Activated CD8-positive, alpha-beta memory T cell treated with anti-CD3 and anti-CD28 coated beads for 24 hours (primary cell): ENCODE measurements around the gene PRR36.
A peak's percentile ranks its signal among the peaks of the same experiment; 100 is the strongest.
"Not testable (repeated sequence)": the region's sequence is repeated elsewhere in the genome, so short reads cannot be mapped to it uniquely, and the experiment has no call there.

ENCODE experiments used
- DNase-seq: peaks from one replicate; pipeline ENCODE4 v3.0.0-alpha.2; 2020

The PRR36 gene

DNA sequence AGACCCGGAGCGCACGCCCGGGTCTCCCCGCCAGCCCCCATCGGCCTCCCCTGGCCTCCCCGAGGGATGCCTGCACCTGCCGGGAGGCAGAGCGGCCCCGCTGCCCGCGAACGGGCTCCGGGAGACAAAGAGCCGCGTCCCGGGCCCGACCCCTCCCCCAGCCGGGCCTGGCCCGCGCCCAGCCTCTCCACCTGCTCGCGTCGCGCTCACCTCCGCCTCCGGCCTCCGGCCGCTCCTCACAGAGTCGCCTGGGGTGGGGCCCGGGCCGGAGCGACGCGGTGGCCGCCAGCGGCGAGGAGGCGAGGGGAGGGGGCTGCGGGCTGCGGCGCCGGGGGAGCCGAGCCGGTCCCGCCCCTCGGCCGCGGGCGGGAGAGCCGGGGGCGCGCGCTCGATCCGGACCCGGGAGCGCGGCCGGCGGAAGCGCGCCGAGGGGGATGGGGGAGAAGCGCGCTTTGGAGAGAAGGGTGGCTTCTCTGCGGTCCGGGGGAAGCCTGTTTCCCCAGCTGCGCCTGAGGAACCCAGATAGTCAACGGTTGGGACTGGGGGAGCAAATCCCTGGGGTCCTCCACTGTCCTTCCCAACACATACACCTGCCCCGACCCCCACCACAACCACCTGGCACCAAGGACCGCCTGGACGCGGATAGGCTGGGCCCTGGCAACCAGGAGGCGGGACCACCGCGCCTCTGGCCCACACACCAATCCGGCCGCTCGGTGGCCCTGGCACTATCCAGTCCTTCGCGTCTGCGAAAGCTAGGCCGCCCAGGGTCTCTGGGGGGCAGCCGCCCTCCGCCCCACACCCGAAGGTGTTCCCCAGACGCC lies at the start of gene PRR36:
PRR36 (minus strand) TSS at position 315 of the 821 bp plus-strand sequence. CDS start 701 bp downstream, outside the sequence.
- peak; percentile 67 for DNase-seq

DNA sequence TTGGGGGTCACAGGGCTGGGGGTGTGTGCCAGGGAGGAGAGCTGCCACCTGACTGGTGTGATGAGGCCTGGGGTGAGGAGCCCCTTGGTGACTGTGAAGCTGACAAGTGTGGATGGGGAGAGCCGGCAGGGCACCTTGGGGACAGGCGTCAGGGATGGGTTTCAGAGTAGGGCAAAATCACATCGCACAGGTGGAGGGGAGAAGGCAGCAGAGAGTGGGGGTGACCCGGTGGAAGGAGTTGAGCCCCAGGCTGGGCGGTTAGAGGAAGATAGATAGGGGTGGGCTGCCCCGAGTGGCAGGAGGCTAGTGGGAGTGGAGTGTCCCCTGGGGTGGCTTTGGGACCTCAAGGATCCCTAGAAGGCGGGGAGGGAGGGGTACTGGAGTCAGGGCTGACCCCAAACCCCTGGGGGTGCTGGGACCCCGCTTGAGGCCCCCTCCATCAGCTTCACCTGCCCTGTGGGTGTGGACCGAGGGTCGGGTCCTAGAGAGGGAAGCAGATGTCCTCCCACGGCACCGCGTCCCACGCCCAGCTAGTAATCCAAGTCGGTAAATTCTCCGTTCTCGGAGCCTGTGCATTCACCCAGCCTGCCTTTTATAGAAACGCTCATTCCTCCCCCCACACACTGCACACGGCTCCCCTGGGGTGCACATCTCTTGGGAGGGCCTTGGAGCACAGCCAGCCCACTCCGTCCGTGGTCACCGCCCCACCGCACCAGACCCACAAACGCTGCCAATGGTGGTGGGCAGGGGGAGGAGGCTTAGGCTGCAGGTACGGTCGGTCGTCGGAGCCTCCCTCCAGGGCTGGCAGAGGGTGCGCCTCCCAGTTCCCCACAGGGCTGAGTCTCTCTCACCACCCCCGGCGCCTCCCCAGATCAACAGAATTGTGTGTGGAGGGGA lies 49.4 kb upstream of the PRR36 start:
- DNase-seq = no peak

DNA sequence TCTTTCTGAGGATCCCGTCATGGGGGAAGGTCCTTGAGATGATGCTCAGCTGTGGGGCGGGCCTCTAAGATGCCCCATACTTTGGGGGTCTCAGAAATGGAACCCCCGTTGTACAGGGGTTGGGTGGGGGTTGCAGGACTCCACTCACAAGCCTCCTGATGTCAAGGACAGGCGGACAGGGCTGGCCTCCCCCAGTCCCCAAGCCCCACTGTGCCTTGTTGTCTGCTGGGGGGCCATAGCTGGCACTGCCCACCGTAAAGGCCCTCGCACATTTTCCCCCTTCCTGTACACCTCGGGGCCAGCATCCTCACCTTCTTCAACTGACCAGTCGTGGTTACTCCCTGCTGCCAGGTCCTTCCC lies 48.6 kb upstream of the PRR36 start:
- DNase-seq = no peak

DNA sequence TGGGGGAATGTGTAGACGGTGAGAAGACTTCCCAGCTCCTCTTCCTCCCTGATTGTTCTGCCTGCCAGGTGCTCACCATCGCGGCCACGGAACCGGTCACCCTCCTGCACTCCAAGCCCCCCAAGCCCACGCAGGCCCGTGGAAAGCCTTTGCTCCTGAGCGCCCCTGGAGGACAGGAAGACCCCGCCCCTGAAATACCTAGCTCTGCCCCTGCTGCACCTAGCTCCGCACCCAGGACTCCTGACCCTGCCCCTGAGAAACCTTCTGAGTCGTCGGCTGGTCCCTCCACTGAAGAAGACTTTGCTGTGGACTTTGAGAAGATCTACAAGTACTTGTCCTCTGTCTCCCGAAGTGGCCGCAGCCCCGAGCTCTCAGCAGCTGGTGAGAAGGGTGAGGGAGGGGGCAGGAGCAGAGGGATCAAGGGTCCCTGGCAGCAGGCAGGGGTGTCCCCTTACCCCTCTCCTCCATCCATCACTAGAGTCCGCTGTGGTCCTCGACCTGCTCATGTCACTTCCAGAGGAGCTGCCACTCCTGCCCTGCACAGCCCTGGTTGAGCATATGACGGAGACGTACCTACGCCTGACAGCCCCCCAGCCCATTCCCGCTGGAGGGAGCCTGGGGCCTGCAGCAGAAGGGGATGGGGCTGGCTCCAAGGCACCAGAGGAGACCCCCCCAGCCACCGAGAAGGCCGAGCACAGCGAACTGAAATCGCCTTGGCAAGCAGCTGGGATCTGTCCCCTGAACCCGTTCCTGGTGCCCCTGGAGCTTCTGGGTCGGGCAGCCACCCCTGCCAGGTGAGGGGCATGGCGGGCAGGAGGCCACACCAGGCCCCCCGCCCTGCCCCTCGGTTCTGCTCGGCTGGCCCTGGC lies 48.0 kb upstream of the PRR36 start:
- no peak for DNase-seq

DNA sequence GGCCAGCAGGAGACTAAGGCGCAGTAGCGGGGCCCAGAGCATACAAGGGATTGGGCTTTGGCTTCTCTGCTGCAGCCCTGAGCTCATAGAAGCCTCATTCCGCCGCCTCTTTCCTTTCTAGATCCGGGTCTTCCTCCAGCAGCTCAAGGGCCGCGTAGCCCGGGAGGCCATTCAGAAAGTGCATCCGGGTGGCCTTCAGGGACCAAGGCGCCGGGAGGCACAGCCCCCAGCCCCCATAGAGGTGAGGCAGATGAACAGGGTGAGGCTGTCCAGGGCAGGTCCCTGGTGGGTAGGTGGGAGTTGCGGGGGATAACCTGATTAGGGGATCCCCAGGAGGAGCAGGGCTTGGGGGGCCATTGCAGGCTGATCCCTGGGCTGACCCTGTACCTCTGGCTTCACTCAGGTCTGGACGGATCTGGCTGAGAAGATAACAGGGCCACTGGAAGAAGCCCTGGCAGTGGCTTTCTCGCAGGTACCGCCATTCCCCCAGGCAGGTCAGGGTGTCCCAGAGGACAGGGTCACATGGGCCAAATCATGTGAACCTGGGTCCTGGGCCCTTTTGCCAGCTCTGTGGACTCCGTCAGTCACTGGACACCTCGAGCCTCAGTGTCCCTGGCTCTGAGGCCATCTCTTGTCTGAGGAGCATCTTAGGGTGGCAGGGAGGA lies 47.2 kb upstream of the PRR36 start:
- DNase-seq = no peak

DNA sequence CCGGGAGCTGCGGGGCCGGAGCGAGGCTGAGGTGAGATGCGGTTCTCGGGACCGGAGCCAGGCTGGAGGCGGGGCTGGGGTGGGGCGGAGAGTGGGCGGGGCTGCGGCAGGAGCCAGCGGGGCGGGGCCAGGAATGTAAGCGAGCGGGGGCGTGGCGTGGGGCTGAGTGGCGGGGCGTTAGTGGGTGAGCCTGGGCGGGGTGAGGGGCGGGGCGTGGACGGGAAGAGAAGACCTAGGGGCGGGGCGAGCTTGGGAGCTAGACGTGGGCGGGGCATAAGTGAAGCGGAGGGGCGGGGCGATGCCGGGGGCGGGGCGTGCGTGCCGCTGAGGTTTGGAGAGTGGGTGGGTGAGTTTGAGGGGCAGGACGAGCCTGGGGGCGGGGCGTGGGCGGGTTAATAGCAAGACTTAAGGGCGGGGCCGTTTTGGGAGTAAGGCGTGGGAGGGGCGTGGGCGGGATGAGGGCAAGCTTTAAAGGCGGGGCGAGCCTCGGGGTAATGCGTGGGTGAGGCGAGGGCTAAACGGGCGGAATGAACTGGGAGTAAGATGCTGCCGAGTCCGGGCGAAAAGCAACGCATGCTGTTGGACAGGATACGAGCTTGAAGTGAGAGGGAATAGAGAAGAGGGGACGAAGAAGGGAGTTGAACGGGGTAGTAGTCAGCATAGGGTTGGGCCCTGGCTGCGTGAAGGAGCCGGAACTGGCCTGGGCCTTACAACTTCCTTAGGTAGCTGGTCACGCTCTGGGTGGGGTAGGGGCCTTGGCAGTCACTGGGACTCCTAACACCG lies 46.5 kb upstream of the PRR36 start:
- DNase-seq = peak; percentile 99

DNA sequence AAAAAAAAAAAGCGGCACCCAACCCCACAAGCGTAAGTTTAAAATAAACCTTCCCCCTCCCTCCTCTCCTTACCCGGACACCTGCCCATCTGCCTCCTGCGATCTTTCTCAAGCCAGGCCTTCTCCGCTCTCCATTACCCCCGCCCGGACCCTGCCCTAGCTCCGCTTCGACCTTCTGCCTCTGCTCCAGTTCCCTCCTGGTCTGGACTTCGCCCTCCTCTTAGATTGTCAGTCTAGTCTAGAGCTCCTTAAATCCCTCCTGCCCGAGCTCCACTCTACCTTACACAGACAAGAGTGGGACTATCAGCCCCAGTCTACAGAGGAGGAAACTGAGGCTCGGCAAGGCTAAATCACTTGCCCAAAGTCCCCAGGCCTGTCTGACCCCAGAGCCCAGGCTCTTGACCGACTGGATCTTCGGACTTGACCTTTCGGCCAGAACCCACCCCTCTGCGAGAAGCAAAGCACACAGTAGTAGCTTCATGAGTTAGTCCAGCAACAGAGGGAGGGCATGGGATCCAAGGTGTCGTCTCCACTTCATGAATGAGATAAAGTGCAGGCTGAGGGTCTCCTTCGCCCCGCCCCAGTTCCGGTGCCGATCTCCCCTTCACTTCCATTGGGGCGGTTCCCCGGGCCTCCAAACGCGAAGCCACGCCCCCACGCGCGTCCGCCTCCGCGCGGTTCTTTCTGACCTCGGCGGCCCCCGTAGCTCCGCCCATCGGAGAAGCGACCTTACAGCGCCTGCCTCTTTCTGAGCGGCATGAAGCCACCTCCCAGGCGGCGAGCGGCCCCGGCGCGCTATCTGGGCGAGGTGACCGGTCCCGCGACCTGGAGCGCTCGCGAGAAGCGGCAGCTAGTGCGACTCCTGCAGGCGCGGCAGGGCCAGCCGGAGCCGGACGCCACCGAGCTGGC lies 45.7 kb upstream of the PRR36 start, which contains the start of gene SNAPC2:
SNAPC2 (plus strand) TSS at position 729 of the 909 bp plus-strand sequence; CDS start at position 758, 29 bp downstream.
- DNase-seq = peak; percentile 99

DNA sequence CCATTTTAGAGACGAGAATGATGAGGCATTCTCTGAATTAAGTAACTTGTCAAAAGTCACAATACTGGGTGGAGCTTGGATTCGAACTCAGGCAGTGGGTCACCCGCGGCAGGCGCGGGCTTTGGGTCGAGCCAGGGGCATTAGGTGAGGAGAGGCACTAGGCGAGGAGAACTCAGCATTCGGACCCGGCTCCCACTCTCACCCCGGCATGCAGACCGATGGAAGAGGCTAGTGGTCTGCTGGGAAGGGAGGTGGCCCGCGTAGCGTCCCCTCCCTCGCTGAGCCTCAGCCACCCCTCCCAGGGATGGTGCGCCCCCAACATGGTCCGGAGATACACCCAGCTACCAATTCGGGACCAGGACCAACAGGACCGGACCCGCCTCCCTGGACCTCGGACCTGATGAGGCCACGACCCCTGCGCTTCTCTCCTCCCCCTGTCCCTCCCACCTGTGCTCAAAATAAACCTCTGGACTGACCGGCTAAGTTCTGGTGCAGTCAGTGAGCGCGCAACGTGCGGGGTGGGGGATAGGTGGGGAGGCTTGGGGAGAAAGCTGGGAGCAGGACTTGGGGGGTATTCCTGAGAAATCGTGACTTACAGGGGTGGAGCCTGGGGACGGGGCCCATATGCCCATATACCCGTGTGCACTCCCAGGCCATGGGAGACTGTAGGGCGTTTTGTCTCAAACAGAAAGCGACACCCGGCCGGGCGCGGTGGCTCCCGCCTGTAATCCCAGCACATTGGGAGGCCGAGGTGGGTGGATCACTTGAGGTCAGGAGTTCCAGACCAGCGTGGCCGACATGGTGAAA lies 44.6 kb upstream of the PRR36 start:
- DNase-seq = no peak

DNA sequence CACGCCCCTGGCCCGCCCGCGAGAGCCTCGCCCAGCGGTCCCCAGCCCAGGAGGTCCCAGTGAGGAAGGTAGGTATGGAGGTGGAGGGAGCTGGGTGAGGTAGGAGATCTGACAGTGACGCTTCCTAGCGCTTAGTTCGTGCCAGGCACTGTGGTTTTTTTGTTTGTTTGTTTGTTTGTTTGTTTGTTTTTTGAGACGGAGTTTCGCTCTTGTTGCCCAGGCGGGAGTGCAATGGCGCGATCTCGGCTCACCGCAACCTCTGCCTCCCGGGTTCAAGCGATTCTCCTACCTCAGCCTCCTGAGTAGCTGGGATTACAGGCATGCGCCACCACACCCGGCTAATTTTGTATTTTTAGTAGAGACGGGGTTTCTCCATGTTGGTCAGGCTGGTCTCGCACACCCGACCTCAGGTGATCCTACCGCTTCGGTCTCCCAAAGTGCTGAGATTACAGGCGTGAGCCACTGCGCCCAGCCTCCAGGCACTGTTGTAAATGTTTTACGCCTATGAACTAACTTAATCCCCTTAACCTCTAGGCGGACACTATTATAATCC lies 43.9 kb upstream of the PRR36 start:
- not testable (repeated sequence) for DNase-seq

DNA sequence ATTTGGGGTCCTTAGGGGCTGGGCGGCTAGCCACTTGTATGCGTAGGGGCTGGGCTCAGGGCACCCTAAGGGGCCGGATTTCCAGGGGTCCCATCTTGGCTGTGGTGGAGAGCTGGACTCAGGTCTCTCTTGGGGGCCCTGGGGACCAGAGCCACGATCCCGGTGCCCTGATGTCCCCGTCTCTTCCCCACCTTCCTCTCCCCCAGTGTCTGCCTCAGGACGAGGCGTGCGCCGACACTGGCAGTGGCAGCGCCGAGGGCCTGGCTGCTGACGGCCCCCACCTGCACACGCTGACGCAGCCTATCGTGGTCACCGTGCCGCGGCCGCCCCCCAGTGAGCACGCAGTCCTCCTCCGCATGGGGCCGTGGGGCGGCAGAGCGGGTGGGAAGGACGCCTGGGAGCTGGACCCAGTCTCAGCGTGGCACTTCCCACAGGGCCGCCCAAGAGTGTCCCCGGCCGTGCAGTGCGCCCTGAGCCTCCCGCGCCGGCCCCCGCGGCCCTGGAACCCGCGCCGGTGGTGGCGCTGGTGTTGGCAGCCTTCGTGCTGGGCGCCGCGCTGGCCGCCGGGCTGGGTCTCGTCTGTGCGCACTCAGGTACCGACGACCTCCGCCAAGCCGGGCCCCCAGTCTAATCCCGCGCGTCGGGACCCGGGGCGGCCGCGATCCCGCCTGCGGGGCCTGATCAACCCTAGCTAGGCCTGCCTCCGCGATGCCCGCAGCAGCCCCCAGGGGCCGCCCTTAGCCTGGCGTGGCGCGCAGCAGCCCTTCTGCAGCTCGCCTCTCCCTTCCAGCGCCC lies 43.3 kb upstream of the PRR36 start:
- DNase-seq = peak; percentile 80

DNA sequence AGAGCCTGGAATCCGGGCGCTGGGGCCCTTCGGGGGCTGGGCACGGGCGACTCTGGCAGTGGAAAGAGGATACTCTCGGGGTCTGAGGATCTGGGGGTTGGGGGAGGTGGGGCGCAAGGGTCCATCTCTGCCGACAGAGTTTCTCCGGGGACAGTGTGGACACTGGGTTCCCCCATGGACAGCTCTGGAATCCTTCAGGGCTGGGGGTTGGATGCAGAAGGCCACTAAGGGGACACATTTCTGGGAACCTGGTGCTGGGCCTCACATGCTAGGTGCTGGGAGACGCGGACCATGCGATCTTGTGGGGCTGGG lies 42.7 kb upstream of the PRR36 start:
- DNase-seq = no peak

DNA sequence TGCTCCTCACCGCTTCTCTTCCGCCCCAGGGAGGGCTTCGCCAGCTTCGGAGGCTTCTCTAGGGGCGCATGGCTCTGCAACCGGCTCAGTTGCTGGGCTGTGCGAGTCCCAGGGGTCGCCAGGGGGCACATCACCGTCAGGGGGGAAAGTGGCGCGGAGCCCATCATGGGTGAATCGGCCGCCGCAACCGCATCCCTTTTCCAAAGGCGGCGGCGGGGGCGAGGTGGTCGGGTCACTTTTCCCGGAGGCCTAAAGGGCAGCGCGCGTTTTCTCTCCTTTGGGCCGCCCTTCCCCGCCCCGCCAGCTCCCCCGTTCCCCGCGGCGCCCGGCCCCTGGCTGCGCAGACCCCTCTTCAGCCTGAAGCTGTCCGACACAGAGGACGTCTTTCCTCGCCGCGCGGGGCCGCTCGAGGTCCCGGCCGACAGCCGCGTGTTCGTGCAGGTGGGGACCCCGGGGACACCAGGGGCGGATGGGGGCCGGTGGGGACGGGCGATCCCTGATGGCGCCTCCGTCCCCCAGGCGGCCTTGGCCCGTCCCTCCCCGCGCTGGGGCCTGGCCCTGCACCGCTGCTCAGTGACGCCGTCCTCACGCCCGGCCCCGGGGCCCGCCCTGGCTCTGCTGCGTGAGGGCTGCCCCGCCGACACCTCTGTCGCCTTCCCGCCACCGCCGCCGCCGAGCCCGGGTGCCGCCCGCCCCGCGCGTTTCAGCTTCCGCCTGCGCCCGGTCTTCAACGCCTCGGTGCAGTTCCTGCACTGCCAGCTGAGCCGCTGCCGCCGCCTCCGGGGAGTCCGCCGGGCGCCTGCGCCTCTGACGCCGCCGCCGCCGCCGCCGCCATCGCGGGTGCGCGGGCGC lies 42.1 kb upstream of the PRR36 start:
- DNase-seq = peak; percentile 79

DNA sequence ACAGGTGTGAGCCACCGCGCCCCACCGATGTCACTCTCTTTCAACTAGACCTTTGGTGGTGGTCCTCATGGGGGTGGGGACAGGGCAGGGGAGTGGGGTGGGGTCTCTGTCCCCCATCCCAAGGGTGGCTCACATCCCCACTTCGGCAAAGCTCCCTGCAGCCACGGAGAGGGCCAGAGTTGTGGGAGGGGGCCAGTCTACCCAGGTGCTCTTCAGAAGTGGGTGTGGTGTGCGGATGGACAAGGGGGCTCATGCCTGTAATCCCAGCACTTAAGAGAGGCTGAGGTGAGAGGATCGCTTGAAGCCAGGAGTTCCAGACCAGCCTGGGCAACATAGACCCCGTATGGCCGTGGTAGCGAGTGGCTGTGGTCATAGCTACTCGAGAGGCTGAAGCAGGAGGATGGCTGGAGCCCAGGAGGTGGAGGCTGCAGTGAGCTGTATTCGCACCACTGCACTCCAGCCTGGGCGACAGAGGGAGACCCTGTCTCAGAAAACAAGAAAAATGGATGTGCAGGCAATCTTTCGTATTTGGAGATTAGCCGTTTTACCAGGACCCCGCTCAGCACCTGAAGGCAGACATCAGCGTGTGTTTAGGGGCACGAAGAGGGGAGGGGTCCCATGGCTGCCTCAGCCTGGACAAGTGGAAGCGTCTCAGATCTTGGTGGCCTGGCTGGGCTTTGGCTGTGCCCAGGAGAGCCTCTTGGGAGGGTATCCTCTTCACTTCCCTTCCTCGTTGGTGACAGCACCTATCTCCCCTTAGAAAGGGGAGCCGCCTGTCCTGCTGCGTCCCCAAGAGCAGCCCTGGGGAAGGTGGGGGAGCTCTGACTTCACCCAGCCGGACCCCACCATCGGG lies 41.3 kb upstream of the PRR36 start:
- no peak for DNase-seq

DNA sequence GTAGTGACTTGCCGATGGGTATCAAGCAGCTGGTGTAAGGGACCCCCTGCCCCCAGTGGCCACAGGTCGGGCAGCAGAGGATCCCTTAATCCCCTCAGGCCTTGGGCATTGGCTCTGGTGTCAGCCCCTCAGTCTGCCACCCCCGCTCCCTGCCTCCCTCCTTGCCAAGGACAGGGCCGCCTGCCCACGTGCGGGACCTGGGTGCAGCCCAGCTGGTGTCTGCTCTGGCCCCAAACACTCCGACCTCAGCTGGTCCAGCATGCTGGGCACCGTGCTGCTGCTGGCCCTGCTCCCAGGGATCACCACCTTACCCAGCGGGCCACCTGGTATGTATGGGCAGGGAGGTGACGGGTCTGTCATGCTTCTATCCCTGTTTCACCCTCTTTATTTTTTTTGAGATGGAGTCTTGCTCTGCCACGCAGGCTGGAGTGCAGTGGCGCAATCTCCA lies 40.4 kb upstream of the PRR36 start, which contains the start of gene TGFBR3L:
TGFBR3L (plus strand) TSS at position 233 of the 448 bp plus-strand sequence.
- DNase-seq = no peak

DNA sequence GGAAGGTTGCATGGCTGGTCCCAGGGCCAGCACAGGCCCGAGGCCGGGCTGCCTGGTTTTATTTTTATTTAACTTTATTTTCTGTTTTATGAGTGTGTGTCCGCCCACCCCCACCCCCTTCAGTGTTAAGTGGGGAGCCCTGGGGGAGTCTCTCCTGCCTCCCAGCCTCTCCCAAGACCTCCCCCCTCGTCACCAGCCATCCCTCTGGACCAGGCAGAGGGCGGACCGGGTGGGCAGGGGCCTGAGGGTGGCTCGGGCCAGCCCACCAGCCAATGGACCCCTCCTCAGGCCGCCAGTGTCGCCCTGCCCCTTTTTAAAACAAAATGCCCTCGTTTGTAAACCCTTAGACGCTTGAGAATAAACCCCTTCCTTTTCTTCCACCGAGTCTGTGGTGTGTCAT lies 39.9 kb upstream of the PRR36 start:
- no peak for DNase-seq

DNA sequence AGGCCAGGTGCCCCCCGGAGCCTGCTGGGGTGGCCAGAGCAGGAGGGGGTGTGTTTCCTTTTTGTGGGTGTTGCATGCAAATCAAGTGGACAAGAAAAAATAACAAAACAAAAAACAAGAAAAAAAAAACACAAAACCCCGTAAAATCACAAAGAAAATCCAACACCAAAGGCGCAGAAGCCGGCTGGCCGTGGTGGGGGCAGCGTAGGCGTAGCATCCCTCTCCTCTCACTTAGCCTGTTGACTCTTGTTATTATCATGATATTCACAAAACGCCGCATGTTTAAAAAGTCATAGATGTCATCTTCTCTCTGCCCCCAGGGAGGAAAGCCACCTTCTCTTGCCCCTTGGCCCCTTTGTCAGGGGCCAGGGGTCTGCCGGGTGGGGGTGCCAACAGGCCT lies 39.5 kb upstream of the PRR36 start:
- DNase-seq = no peak
